Measurements from ENCODE around the gene TRIP12. TPM values are rescaled to one million over a fixed set of nuclear protein-coding genes. Genes with fewer than 3 reads are reported as not detected.
"Not testable (repeated sequence)": the region's sequence is repeated elsewhere in the genome, so short reads cannot be mapped to it uniquely, and the experiment has no call there.

TRIP12 gene
- polyA plus RNA-seq, 1 of the 3 experiments (the other 2 are of a cell fraction) = 30.3 TPM

- H3K4me2 ChIP-seq; H3K4me3 ChIP-seq (ENCODE audit: low read depth in 2 of 2, low read length in 1 of 2); H3K9me2 ChIP-seq; H3K9ac ChIP-seq; DNase-seq; H3K4me1 ChIP-seq (ENCODE audit: control insufficient read depth in 1 of 2, insufficient read depth in 2 of 2, low read depth in 1 of 2, low read length in 1 of 2); H3K27me3 ChIP-seq (ENCODE audit: insufficient read depth); POLR2A ChIA-PET; H2AFZ ChIP-seq (ENCODE audit: low read depth); H3K9me3 ChIP-seq; H3K27ac ChIP-seq (ENCODE audit: low read depth in 2 of 2, low read length in 1 of 2): not testable (repeated sequence)
- H3F3A ChIP-seq (replicated peaks; ENCODE audit: insufficient read depth) = peaks cover 14% of the 10 kb centered on the region
- H4K20me1 ChIP-seq (ENCODE audit: insufficient read depth) = peaks cover 41% of the 10 kb centered on the region
- peaks cover 16 to 30% of the 10 kb centered on the region in 2 experiments for H3K36me3 ChIP-seq (replicated peaks in 1 of 2; ENCODE audit: control insufficient read depth in 1 of 2, insufficient read depth in 2 of 2, low read length in 1 of 2)
- H3K79me2 ChIP-seq (ENCODE audit: insufficient read depth) = peaks cover 89% of the 10 kb centered on the region
- CTCF ChIA-PET = interaction anchor here (0.7 kb wide), 1 partner anchor 259 kb away, joined by 3 read pairs; no protein-coding TSS in a partner anchor
- 98% methylated on average over 15 of the region's 44 CpGs for WGBS (ENCODE audit: low lambda C conversion rate)
These were observed 71.2 kb downstream of the TRIP12 start for GRCh38 chr2:229850355-229851275.

- Histone ChIP-seq H3K4me2 (no peak overlapping the region), H3K9me2 (no peaks in the 10 kb centered on the region), H3K36me3 (replicated peaks in 1 of 2; ENCODE audit: control insufficient read depth in 1 of 2, insufficient read depth in 2 of 2, low read length in 1 of 2) (peaks cover 12 to 39% of the 10 kb centered on the region in 2 experiments), H3K27me3 (ENCODE audit: insufficient read depth) (no peaks in the 10 kb centered on the region), H3K9me3 (no peaks in the 10 kb centered on the region), H3K4me3 (ENCODE audit: low read depth in 2 of 2, low read length in 1 of 2) (no peak overlapping the region), H3K79me2 (ENCODE audit: insufficient read depth) (peaks cover 88% of the 10 kb centered on the region), H2AFZ (ENCODE audit: low read depth) (no peak overlapping the region), H3K9ac (no peak overlapping the region), H3K4me1 (ENCODE audit: control insufficient read depth in 1 of 2, insufficient read depth in 2 of 2, low read depth in 1 of 2, low read length in 1 of 2) (peaks cover 2 to 7% of the 10 kb centered on the region in 2 experiments; a peak in 1 of 4 replicates), H3F3A (replicated peaks; ENCODE audit: insufficient read depth) (peaks cover 9% of the 10 kb centered on the region), H4K20me1 (ENCODE audit: insufficient read depth) (peaks cover 41% of the 10 kb centered on the region), H3K27ac (ENCODE audit: low read depth in 2 of 2, low read length in 1 of 2) (no peak overlapping the region)
- CTCF ChIA-PET = interaction anchor here (1.3 kb wide), 1 partner anchor 19 kb away, joined by 4 read pairs; no protein-coding TSS in a partner anchor
- POLR2A ChIA-PET = no interaction called here
- 94% methylated on average over 3 of the region's 3 CpGs for WGBS (ENCODE audit: low lambda C conversion rate)
- DNase-seq = no peak
- TF ChIP-seq TEAD4 (IDR thresholded peaks at IDR 0.05; ENCODE audit: borderline replicate concordance, insufficient read depth) (no peak), JUND (IDR thresholded peaks at IDR 0.05) (no peak), FOXM1 (IDR thresholded peaks at IDR 0.05; ENCODE audit: low read depth) (no peak), NRF1 (IDR thresholded peaks at IDR 0.05; ENCODE audit: low read depth, low read length) (no peak), GATA2 (CRISPR knock-in tag; IDR thresholded peaks at IDR 0.05) (no peak), MAX (IDR thresholded peaks at IDR 0.05; ENCODE audit: low read depth) (no peak), GABPA (IDR thresholded peaks at IDR 0.05; ENCODE audit: low read depth) (no peak), EP300 (IDR thresholded peaks at IDR 0.05; ENCODE audit: borderline replicate concordance in 1 of 2, low read depth in 1 of 2, low read length in 1 of 2) (no peak), CHD2 (IDR thresholded peaks at IDR 0.05; ENCODE audit: low read length, partially characterized antibody) (no peak), RFX5 (IDR thresholded peaks at IDR 0.05; ENCODE audit: low read length) (no peak), PBX3 (IDR thresholded peaks at IDR 0.05) (no peak), FOXJ3 (CRISPR knock-in tag; IDR thresholded peaks at IDR 0.05) (no peak), RXRA (IDR thresholded peaks at IDR 0.05; ENCODE audit: borderline replicate concordance, low read depth) (no peak), RAD21 (IDR thresholded peaks at IDR 0.05; ENCODE audit: low read length) (no peak), NFIC (IDR thresholded peaks at IDR 0.05; ENCODE audit: borderline replicate concordance) (no peak), REST (IDR thresholded peaks at IDR 0.05; ENCODE audit: low read depth, low read length) (no peak), YY1 (IDR thresholded peaks at IDR 0.05; ENCODE audit: low read depth) (no peak)
These were observed 72.7 kb downstream of the TRIP12 start for GRCh38 chr2:229849073-229849472.

All from SK-N-SH (cell line).